Psoas muscle (tissue), 8 donors: ENCODE results near the gene HMCN1. TPM values are rescaled to one million over a fixed set of nuclear protein-coding genes. Genes with fewer than 3 reads are reported as not detected.

Source experiments
- ATAC-seq, 4 donors: fragments of 200-7000 bp; cut with Tn5 transposase; one replicate each; pipeline ENCODE4 v1.9.1; 2020; ENCODE audit warnings: moderate library complexity in 3 of 4, mild to moderate bottlenecking in 2 of 4
- DNase-seq, 2 donors: peaks; one replicate each; pipeline ENCODE4 v3.0.0-alpha.2; 2020
- H3K27ac ChIP-seq: fragments of 200-600 bp; one replicate; pipeline ENCODE4 v1.8.0; 2022
- H3K27me3 ChIP-seq, 3 donors: fragments of 200-600 bp in 1 of 3; one replicate each; pipeline versions ENCODE4 v1.6.1 to v1.8.0; 2013 to 2022; ENCODE audit warnings: low read length in 2 of 3, mild to moderate bottlenecking in 2 of 3, moderate library complexity in 1 of 3; ENCODE audit not compliant: insufficient read depth in 3 of 3
- H3K36me3 ChIP-seq, 2 donors: fragments of 200-600 bp in 1 of 2; one replicate each; pipeline versions ENCODE4 v1.6.1 to v1.8.0; 2013 to 2022; ENCODE audit warnings: low read depth in 1 of 2, mild to moderate bottlenecking in 1 of 2, moderate library complexity in 1 of 2; ENCODE audit not compliant: insufficient read depth in 1 of 2
- H3K4me1 ChIP-seq: fragments of 200-600 bp; one replicate; pipeline ENCODE4 v1.8.0; 2022
- H3K4me3 ChIP-seq: fragments of 200-600 bp; one replicate; pipeline ENCODE4 v1.8.0; 2022; ENCODE audit warnings: mild to moderate bottlenecking
- H3K9me3 ChIP-seq: fragments of 200-600 bp; one replicate; pipeline ENCODE4 v1.8.0; 2022
- WGBS, 3 donors: extraction: QIAGEN DNeasy Blood & Tissue Kit; methylation state at CpG; one replicate each; pipeline versions ENCODE4 v1.1.6 to v1.1.7; 2013; 5-methylcytosine and 5-hydroxymethylcytosine counted together
- intact Hi-C, 2 donors: fragments of 100-400 bp; cut with DNase I; formaldehyde crosslinking; loops; one replicate each; pipeline versions ENCODE4 v1.11.0 to v1.14.2; 2022
- polyA plus RNA-seq, 3 donors: library from polyadenylated mRNA; stranded (reverse); fragments of 200-250 nt; gene quantifications; one replicate each; pipeline ENCODE4 v1.2.3, GENCODE V29; 2013
- total RNA-seq, 4 donors: library from RNA; stranded (reverse); fragmentation: NEBNext Ultra II Directional in 2 of 4; extraction: Animal tissue kit (Norgen Biotek cat#: 25700) in 2 of 4; gene quantifications; one replicate each; pipeline versions ENCODE4 v1.2.1 to v1.2.4, GENCODE V29; 2021 to 2023
- TF ChIP-seq, protein P1 (sequence below): fragments of 200-600 bp; IDR thresholded peaks from one replicate; pipeline ENCODE4 v1.8.0; 2022; ENCODE audit warnings: antibody characterized with exemption
- donor health status: healthy with polysubstance abuse.
- donor health status: DM: no; HTN: no; CAD: no; lungs with moderate emphysema.
- donor health status: Bipolar disorder and iron deficiency.
- donor health status: healthy.
- donor health status: DM: yes; HTN: yes; CAD: no.
- donor health status: DM: no; HTN: no; CAD: no.
- donor health status: DM: no; HTN: no; CAD: no.
- donor health status: DM: yes; HTN: yes; CAD: no.

The HMCN1 gene
- total and polyA plus RNA-seq, 7 donors, result 1.3 to 6.5 (median 1.8) TPM

DNA sequence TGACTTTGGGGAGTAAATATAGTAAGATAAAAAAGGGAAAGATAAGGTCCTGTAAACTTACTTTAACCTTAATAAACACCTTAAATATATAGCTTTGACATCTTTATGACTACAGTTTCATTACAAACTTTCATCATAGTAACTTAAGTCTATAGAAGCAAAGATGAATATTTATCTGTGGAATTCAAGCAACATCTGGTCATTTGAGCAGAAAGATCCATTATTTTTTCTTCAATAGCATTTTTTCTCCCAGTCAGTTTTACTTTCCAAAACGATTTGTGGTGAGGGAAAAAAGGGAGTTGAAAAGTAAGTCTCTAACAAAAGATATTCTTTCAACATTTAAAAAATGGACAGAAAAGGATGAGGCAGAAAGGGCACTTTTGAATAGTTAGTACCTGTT, 69.0 kb downstream of the HMCN1 start:
- intact Hi-C loops, result loop anchor here in 1 of 2 donors (10.0 kb wide), 1 partner anchor 62 kb away; no protein-coding TSS in a partner anchor
- no peaks in the 10 kb centered on the region for H3K36me3 ChIP-seq
- H3K4me3 ChIP-seq, result no peak overlapping the region
- ATAC-seq (no peak), DNase-seq (no peak)
- H3K4me1 ChIP-seq, result no peaks in the 10 kb centered on the region
- no peak overlapping the region for H3K27ac ChIP-seq
- H3K27me3 ChIP-seq, result no peaks in the 10 kb centered on the region
- H3K9me3 ChIP-seq, result peaks cover 10% of the 10 kb centered on the region
- 12 to 35% (median 14%) methylated on average over 1 of the region's 1 CpG for WGBS, 3 donors
- TF ChIP-seq, protein P1, sequence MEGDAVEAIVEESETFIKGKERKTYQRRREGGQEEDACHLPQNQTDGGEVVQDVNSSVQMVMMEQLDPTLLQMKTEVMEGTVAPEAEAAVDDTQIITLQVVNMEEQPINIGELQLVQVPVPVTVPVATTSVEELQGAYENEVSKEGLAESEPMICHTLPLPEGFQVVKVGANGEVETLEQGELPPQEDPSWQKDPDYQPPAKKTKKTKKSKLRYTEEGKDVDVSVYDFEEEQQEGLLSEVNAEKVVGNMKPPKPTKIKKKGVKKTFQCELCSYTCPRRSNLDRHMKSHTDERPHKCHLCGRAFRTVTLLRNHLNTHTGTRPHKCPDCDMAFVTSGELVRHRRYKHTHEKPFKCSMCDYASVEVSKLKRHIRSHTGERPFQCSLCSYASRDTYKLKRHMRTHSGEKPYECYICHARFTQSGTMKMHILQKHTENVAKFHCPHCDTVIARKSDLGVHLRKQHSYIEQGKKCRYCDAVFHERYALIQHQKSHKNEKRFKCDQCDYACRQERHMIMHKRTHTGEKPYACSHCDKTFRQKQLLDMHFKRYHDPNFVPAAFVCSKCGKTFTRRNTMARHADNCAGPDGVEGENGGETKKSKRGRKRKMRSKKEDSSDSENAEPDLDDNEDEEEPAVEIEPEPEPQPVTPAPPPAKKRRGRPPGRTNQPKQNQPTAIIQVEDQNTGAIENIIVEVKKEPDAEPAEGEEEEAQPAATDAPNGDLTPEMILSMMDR, result no peak

DNA sequence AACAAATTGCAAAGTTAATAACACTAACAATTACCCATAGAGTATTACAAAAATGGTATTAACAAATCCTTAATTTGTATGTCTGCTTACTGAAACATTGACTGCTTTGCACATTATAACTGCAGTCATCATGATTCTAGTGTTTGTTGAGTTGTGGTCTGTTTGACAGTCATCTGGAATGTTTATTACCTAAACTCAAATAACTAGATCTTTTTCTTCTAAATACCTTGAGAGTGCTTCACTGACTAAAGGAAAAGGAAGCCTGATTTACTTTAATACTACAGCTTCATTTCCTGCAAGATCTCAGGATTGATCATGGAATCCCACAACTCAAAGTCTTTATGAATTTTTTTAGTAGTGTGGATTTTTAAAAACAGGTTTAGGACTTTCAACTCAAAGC, 70.0 kb downstream of the HMCN1 start:
- no peak for DNase-seq
- peaks cover under 1% of the 10 kb centered on the region for H3K9me3 ChIP-seq
- intact Hi-C loops, result loop anchor here in 1 of 2 donors (10.0 kb wide), 1 partner anchor 61 kb away; no protein-coding TSS in a partner anchor
- H3K27ac ChIP-seq, result no peak overlapping the region
- ATAC-seq, result no peak
- no peak overlapping the region for H3K4me3 ChIP-seq
- H3K27me3 ChIP-seq, result no peaks in the 10 kb centered on the region
- no peaks in the 10 kb centered on the region for H3K4me1 ChIP-seq
- no peaks in the 10 kb centered on the region for H3K36me3 ChIP-seq
- TF ChIP-seq, protein P1, result no peak

DNA sequence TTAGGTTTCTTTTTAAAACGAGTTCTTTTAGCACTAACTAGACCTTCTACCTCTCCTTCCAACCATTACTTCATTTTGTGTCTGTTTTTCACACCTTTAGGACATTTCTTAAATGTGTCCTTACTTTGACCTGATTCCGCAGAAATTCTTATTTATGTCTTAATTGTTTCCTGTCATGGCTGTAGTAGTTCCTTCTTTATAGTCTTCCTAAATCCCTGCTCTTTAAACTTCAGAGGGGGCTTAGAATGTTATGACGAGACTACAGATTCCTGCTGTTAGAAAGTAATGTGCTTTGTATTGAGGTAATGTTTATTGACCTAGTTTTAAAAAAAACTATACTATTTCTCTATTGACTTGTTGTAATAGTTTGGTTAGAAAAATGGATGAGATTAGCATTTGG, 70.4 kb downstream of the HMCN1 start:
- intact Hi-C loops, result loop anchor here in 1 of 2 donors (10.0 kb wide), 1 partner anchor 60 kb away; no protein-coding TSS in a partner anchor

DNA sequence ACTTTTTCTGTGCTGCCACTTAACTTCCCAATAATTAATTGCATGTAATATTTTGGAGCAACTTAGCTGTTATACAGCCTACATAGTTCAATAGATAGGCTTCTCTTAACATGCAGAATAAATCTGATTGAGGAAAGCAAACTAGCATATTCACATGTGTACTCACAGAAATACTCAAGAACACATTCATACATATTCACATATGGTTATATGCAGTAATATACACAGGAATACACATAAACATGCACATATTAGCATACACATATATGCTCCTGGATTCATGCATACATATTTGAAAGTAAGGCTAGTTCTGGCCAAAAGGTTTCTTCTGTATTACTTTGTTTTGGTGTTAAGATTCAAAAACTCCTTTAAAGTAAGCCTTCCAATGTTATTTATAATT, 73.1 kb downstream of the HMCN1 start:
- TF ChIP-seq, protein P1, result no peak
- DNase-seq (no peak), ATAC-seq (no peak)
- no peaks in the 10 kb centered on the region for H3K4me1 ChIP-seq
- H3K9me3 ChIP-seq, result no peaks in the 10 kb centered on the region
- no peaks in the 10 kb centered on the region for H3K27me3 ChIP-seq
- no peak overlapping the region for H3K27ac ChIP-seq
- no peaks in the 10 kb centered on the region for H3K36me3 ChIP-seq
- H3K4me3 ChIP-seq, result no peak overlapping the region
- intact Hi-C loops, result loop anchor here in 1 of 2 donors (10.0 kb wide), 1 partner anchor 58 kb away; no protein-coding TSS in a partner anchor

More for the DNA sequence above, 70.4 kb downstream of the HMCN1 start:
- Histone ChIP-seq H3K36me3 (no peaks in the 10 kb centered on the region), H3K4me1 (no peaks in the 10 kb centered on the region), H3K4me3 (no peak overlapping the region), H3K9me3 (no peaks in the 10 kb centered on the region), H3K27me3 (no peaks in the 10 kb centered on the region), H3K27ac (no peak overlapping the region)
- ATAC-seq (no peak), DNase-seq (no peak)
- WGBS, 3 donors, result 52 to 61% (median 58%) methylated on average over 3 of the region's 3 CpGs
- TF ChIP-seq, protein P1, result no peak

DNA sequence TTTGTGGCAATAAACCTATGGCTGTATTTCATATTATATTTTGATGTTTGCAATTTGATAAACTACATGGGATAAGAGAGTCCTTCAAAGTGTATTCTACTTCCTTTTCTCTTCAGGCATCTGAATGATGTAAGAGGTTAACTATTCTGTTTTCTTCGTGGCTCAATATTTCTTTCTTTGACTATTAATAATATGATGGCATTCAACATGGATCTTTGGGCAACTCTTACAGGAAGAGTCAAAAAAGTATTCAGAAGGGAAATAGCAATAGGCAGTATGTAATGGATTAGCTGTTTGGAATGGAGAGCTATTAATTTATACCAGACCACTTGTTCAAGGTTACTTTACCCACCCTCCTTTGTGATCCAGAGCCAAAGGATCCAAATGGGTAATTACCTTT, 74.4 kb downstream of the HMCN1 start:
- DNase-seq, result no peak
- no peaks in the 10 kb centered on the region for H3K4me1 ChIP-seq
- WGBS, 3 donors, result 22 to 26% (median 24%) methylated on average over 1 of the region's 1 CpG
- H3K9me3 ChIP-seq, result no peaks in the 10 kb centered on the region
- no peak for ATAC-seq
- H3K27me3 ChIP-seq, result no peaks in the 10 kb centered on the region
- TF ChIP-seq, protein P1, result no peak
- no peak overlapping the region for H3K27ac ChIP-seq
- intact Hi-C loops, result loop anchor here in 1 of 2 donors (10.0 kb wide), 1 partner anchor 56 kb away; no protein-coding TSS in a partner anchor
- no peaks in the 10 kb centered on the region for H3K36me3 ChIP-seq
- H3K4me3 ChIP-seq, result no peak overlapping the region
